ENCODE data around the gene KHNYN. TPM values are rescaled to one million over a fixed set of nuclear protein-coding genes. Genes with fewer than 3 reads are reported as not detected.

Gene KHNYN
- total and polyA plus RNA-seq, 2 experiments from 2014 or later = 15.3 to 36.2 TPM

GRCh38 chr14:24404814-24405213, 24.9 kb upstream of the KHNYN start:
- H3K27ac ChIP-seq = no peak overlapping the region
- no peaks in the 10 kb centered on the region for H3K9me3 ChIP-seq (ENCODE audit: low read depth)
- 63 to 66% methylated on average over 4 of the region's 4 CpGs for WGBS, 2 experiments (ENCODE audit: low coverage in 1 of 2, low lambda C conversion rate in 2 of 2, missing lambda C conversion rate in 2 of 2)
- no peak overlapping the region for H3K4me3 ChIP-seq
- peaks cover 10% of the 10 kb centered on the region for H3K4me1 ChIP-seq (ENCODE audit: insufficient read depth)
- peaks cover 12% of the 10 kb centered on the region for H3F3A ChIP-seq (ENCODE audit: insufficient read depth)
- H3K27me3 ChIP-seq (replicated peaks; ENCODE audit: insufficient read depth) = no peaks in the 10 kb centered on the region
- no peak overlapping the region for H3K9ac ChIP-seq
- H3K79me2 ChIP-seq (ENCODE audit: insufficient read depth) = no peaks in the 10 kb centered on the region
- no peaks in the 10 kb centered on the region for H3K9me2 ChIP-seq (ENCODE audit: insufficient read depth)
- in situ Hi-C loops (cut with MboI) = no loop called here
- no peaks in the 10 kb centered on the region for H3K36me3 ChIP-seq (ENCODE audit: low read depth)
- DNase-seq = no peak
- H4K20me1 ChIP-seq (ENCODE audit: insufficient read depth) = no peaks in the 10 kb centered on the region
- TF ChIP-seq EZH2 (IDR thresholded peaks at IDR 0.05; ENCODE audit: insufficient read depth, poor library complexity, severe bottlenecking) = no peak
- no peak for TF ChIP-seq EZH2phosphoT487 (IDR thresholded peaks at IDR 0.05; ENCODE audit: insufficient read depth, low read depth)
- no peak overlapping the region for H3K4me2 ChIP-seq (ENCODE audit: unreplicated experiment)
- H2AFZ ChIP-seq = no peak overlapping the region

GRCh38 chr14:24406416-24406815, 23.3 kb upstream of the KHNYN start:
- H3K9ac ChIP-seq = no peak overlapping the region
- H3F3A ChIP-seq (ENCODE audit: insufficient read depth) = peaks cover 12% of the 10 kb centered on the region
- no peak overlapping the region for H3K4me3 ChIP-seq
- no peak overlapping the region for H3K4me2 ChIP-seq (ENCODE audit: unreplicated experiment)
- no peaks in the 10 kb centered on the region for H3K9me3 ChIP-seq (ENCODE audit: low read depth)
- H3K9me2 ChIP-seq (ENCODE audit: insufficient read depth) = no peaks in the 10 kb centered on the region
- H3K79me2 ChIP-seq (ENCODE audit: insufficient read depth) = no peaks in the 10 kb centered on the region
- no peak overlapping the region for H3K27ac ChIP-seq
- no peaks in the 10 kb centered on the region for H3K36me3 ChIP-seq (ENCODE audit: low read depth)
- TF ChIP-seq EZH2phosphoT487 (IDR thresholded peaks at IDR 0.05; ENCODE audit: insufficient read depth, low read depth) (no peak), EZH2 (IDR thresholded peaks at IDR 0.05; ENCODE audit: insufficient read depth, poor library complexity, severe bottlenecking) (no peak)
- H4K20me1 ChIP-seq (ENCODE audit: insufficient read depth) = no peaks in the 10 kb centered on the region
- in situ Hi-C loops (cut with MboI) = no loop called here
- H3K4me1 ChIP-seq (ENCODE audit: insufficient read depth) = peaks cover 10% of the 10 kb centered on the region
- no peaks in the 10 kb centered on the region for H3K27me3 ChIP-seq (replicated peaks; ENCODE audit: insufficient read depth)
- 72 to 84% methylated on average over 6 of the region's 6 CpGs for WGBS, 2 experiments (ENCODE audit: low coverage in 1 of 2, low lambda C conversion rate in 2 of 2, missing lambda C conversion rate in 2 of 2)
- no peak overlapping the region for H2AFZ ChIP-seq
- DNase-seq = no peak

- DNase-seq = no peak
- peaks cover 11% of the 10 kb centered on the region for H3F3A ChIP-seq (ENCODE audit: insufficient read depth)
- no peaks in the 10 kb centered on the region for H3K27me3 ChIP-seq (replicated peaks; ENCODE audit: insufficient read depth)
- H3K27ac ChIP-seq = no peak overlapping the region
- no peak overlapping the region for H3K4me3 ChIP-seq
- H2AFZ ChIP-seq = no peak overlapping the region
- no peaks in the 10 kb centered on the region for H3K79me2 ChIP-seq (ENCODE audit: insufficient read depth)
- no peaks in the 10 kb centered on the region for H3K9me2 ChIP-seq (ENCODE audit: insufficient read depth)
- no peak overlapping the region for H3K9ac ChIP-seq
- no peaks in the 10 kb centered on the region for H4K20me1 ChIP-seq (ENCODE audit: insufficient read depth)
- no peak overlapping the region for H3K4me2 ChIP-seq (ENCODE audit: unreplicated experiment)
- no peaks in the 10 kb centered on the region for H3K9me3 ChIP-seq (ENCODE audit: low read depth)
- in situ Hi-C loops (cut with MboI) = no loop called here
- TF ChIP-seq EZH2 (IDR thresholded peaks at IDR 0.05; ENCODE audit: insufficient read depth, poor library complexity, severe bottlenecking) = no peak
- no peak for TF ChIP-seq EZH2phosphoT487 (IDR thresholded peaks at IDR 0.05; ENCODE audit: insufficient read depth, low read depth)
- H3K4me1 ChIP-seq (ENCODE audit: insufficient read depth) = peaks cover 10% of the 10 kb centered on the region
- no peaks in the 10 kb centered on the region for H3K36me3 ChIP-seq (ENCODE audit: low read depth)
- 84 to 87% methylated on average over 12 to 17 of the region's 18 CpGs for WGBS, 2 experiments (ENCODE audit: low coverage in 1 of 2, low lambda C conversion rate in 2 of 2, missing lambda C conversion rate in 2 of 2)
Observed at GRCh38 chr14:24407608-24408325, 22.0 kb upstream of the KHNYN start.

- H3K9me3 ChIP-seq (ENCODE audit: low read depth) = no peaks in the 10 kb centered on the region
- H3K4me2 ChIP-seq (ENCODE audit: unreplicated experiment) = no peak overlapping the region
- H2AFZ ChIP-seq = no peak overlapping the region
- TF ChIP-seq EZH2phosphoT487 (IDR thresholded peaks at IDR 0.05; ENCODE audit: insufficient read depth, low read depth) = no peak
- TF ChIP-seq EZH2 (IDR thresholded peaks at IDR 0.05; ENCODE audit: insufficient read depth, poor library complexity, severe bottlenecking) = no peak
- H3K9ac ChIP-seq = no peak overlapping the region
- no peaks in the 10 kb centered on the region for H4K20me1 ChIP-seq (ENCODE audit: insufficient read depth)
- H3K27ac ChIP-seq = no peak overlapping the region
- H3K27me3 ChIP-seq (replicated peaks; ENCODE audit: insufficient read depth) = no peaks in the 10 kb centered on the region
- DNase-seq = no peak
- H3F3A ChIP-seq (ENCODE audit: insufficient read depth) = peaks cover 1% of the 10 kb centered on the region; the same call in 1 of the 2 replicates
- H3K36me3 ChIP-seq (ENCODE audit: low read depth) = no peaks in the 10 kb centered on the region
- H3K4me3 ChIP-seq = no peak overlapping the region
- in situ Hi-C loops (cut with MboI) = no loop called here
- 30 to 32% methylated on average over 3 of the region's 3 CpGs for WGBS, 2 experiments (ENCODE audit: low coverage in 1 of 2, low lambda C conversion rate in 2 of 2, missing lambda C conversion rate in 2 of 2)
- H3K79me2 ChIP-seq (ENCODE audit: insufficient read depth) = no peaks in the 10 kb centered on the region
- H3K9me2 ChIP-seq (ENCODE audit: insufficient read depth) = no peaks in the 10 kb centered on the region
- H3K4me1 ChIP-seq (ENCODE audit: insufficient read depth) = peaks cover 2% of the 10 kb centered on the region; the same call in 1 of the 2 replicates
Observed at GRCh38 chr14:24408764-24409163, 21.0 kb upstream of the KHNYN start.

Data from GM23248 (cell line).